ENCODE results near the gene CAMK2A.

- TF ChIP-seq TAF1 (IDR thresholded peaks at IDR 0.05; ENCODE audit: borderline replicate concordance, insufficient read depth, low read length) (no peak), REST (IDR thresholded peaks at IDR 0.05; ENCODE audit: insufficient read depth in 1 of 2, low read depth in 2 of 2, low read length in 2 of 2) (no peak), POLR2AphosphoS5 (IDR thresholded peaks at IDR 0.05; ENCODE audit: low read depth, low read length) (no peak), SIN3A (IDR thresholded peaks at IDR 0.05; ENCODE audit: borderline replicate concordance, insufficient read depth, low read length) (no peak)
Observed at GRCh38 chr5:150245111-150245789, 44.3 kb downstream of the CAMK2A start.

Measured in PFSK-1 (cell line).